Limb (tissue), 2 donors: ENCODE data around the gene RAB6C.
"Not testable (repeated sequence)": the region's sequence is repeated elsewhere in the genome, so short reads cannot be mapped to it uniquely, and the experiment has no call there.

Experiments
- DNase-seq, 2 donors: peaks; one replicate each; pipeline ENCODE4 v3.0.0-alpha.2; 2016; ENCODE audit errors: extremely low spot score in 2 of 2

Gene RAB6C

GRCh38 chr2:129979629-129980155 is at the start of gene RAB6C:
TSS of gene RAB6C (plus strand) at chr2:129979666. CDS start at chr2:129980116, 450 bp downstream.
- peak; percentile 8 to 63 for DNase-seq

GRCh38 chr2:129930451-129930850 is 49.0 kb upstream of the RAB6C start:
- DNase-seq: no peak

GRCh38 chr2:129933387-129933786 is 46.1 kb upstream of the RAB6C start:
- DNase-seq: not testable (repeated sequence)

- no peak for DNase-seq
Observed at GRCh38 chr2:129934044-129934822, 45.2 kb upstream of the RAB6C start.

GRCh38 chr2:129935118-129935517 is 44.3 kb upstream of the RAB6C start:
- DNase-seq: no peak

- no peak for DNase-seq
Observed at GRCh38 chr2:129936334-129936934, 43.0 kb upstream of the RAB6C start.

GRCh38 chr2:129938850-129939471 is 40.5 kb upstream of the RAB6C start:
- DNase-seq: not testable (repeated sequence)

GRCh38 chr2:129943456-129943855 is 36.0 kb upstream of the RAB6C start:
- DNase-seq: not testable (repeated sequence)

- no peak for DNase-seq
Observed at GRCh38 chr2:129945557-129945956, 33.9 kb upstream of the RAB6C start.

- DNase-seq: not testable (repeated sequence)
Observed at GRCh38 chr2:129947712-129948111, 31.8 kb upstream of the RAB6C start.

GRCh38 chr2:129956171-129956570 is 23.3 kb upstream of the RAB6C start:
- DNase-seq: not testable (repeated sequence)

GRCh38 chr2:129957891-129958290 is 21.6 kb upstream of the RAB6C start:
- DNase-seq: no peak

- DNase-seq: not testable (repeated sequence)
Observed at GRCh38 chr2:129958736-129959135, 20.7 kb upstream of the RAB6C start.

GRCh38 chr2:129968605-129969004 is 10.9 kb upstream of the RAB6C start:
- DNase-seq: not testable (repeated sequence)

- DNase-seq: no peak
Observed at GRCh38 chr2:129975016-129975774, 4.3 kb upstream of the RAB6C start.

- not testable (repeated sequence) for DNase-seq
Observed at GRCh38 chr2:129976969-129977368, 2.5 kb upstream of the RAB6C start.

GRCh38 chr2:129977986-129978385 is 1.5 kb upstream of the RAB6C start:
- no peak for DNase-seq

GRCh38 chr2:129980246-129980645 is 780 bp downstream of the RAB6C start:
- DNase-seq: not testable (repeated sequence)

- not testable (repeated sequence) for DNase-seq
Observed at GRCh38 chr2:129981689-129982088, 2.2 kb downstream of the RAB6C start.

GRCh38 chr2:129984426-129984825 is 5.0 kb downstream of the RAB6C start:
- DNase-seq: no peak

GRCh38 chr2:129992415-129993006 is 13.0 kb downstream of the RAB6C start:
- not testable (repeated sequence) for DNase-seq
